ENCODE results near the gene STAG2. TPM values are rescaled to one million over a fixed set of nuclear protein-coding genes. Genes with fewer than 3 reads are reported as not detected.
"Not testable (repeated sequence)": the region's sequence is repeated elsewhere in the genome, so short reads cannot be mapped to it uniquely, and the experiment has no call there.

Gene STAG2
- total RNA-seq, 4 donors from 2014 or later = 71.4 to 93.0 (median 80.7) TPM

- TF ChIP-seq EP300 (IDR thresholded peaks at IDR 0.05) (no peak), POLR2A (IDR thresholded peaks at IDR 0.05) (no peak)
- TF ChIP-seq, protein P1, sequence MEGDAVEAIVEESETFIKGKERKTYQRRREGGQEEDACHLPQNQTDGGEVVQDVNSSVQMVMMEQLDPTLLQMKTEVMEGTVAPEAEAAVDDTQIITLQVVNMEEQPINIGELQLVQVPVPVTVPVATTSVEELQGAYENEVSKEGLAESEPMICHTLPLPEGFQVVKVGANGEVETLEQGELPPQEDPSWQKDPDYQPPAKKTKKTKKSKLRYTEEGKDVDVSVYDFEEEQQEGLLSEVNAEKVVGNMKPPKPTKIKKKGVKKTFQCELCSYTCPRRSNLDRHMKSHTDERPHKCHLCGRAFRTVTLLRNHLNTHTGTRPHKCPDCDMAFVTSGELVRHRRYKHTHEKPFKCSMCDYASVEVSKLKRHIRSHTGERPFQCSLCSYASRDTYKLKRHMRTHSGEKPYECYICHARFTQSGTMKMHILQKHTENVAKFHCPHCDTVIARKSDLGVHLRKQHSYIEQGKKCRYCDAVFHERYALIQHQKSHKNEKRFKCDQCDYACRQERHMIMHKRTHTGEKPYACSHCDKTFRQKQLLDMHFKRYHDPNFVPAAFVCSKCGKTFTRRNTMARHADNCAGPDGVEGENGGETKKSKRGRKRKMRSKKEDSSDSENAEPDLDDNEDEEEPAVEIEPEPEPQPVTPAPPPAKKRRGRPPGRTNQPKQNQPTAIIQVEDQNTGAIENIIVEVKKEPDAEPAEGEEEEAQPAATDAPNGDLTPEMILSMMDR (IDR thresholded peaks at IDR 0.05) = no peak
- Histone ChIP-seq H3K27me3 (no peaks in the 10 kb centered on the region), H3K4me3 (no peak overlapping the region), H3K4me1 (peaks cover 0 to 9% (median 0%) of the 10 kb centered on the region in 4 donors), H3K9me3 (no peaks in the 10 kb centered on the region), H3K36me3 (no peaks in the 10 kb centered on the region), H3K27ac (no peak overlapping the region)
- WGBS, 2 donors = 60 to 67% methylated on average over 1 of the region's 1 CpG
- DNase-seq (ENCODE audit: low spot score in 2 of 2) = no peak
Measured at GRCh38 chrX:124030520-124030919, 69.0 kb downstream of the STAG2 start.

DNA sequence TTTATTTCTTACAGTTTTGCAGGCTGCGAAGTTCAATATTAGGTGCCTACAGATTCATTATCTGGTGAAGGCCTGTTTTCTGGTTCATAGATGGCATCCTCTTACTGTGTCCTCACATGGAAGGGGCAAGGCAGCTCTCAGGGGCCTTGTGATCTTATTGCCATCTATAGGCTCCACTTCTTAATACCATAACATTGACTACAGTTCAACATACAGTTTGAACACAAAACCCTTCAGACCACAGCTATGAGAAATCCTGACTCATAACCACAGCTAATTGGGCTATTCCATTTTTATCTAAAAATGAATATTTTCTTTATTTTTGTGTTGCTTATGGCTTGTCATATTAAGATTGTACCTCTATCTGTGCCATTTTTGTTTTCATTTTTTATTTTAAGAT lies 72.3 kb downstream of the STAG2 start:
- no peak for DNase-seq (ENCODE audit: low spot score in 2 of 2)
- H3K27ac ChIP-seq = no peak overlapping the region
- no peaks in the 10 kb centered on the region for H3K36me3 ChIP-seq
- H3K9me3 ChIP-seq = no peaks in the 10 kb centered on the region
- H3K27me3 ChIP-seq = no peaks in the 10 kb centered on the region
- peaks cover 0 to 9% (median 0%) of the 10 kb centered on the region in 4 donors for H3K4me1 ChIP-seq
- H3K4me3 ChIP-seq = no peak overlapping the region
- 91 to 100% methylated on average over 1 of the region's 1 CpG for WGBS, 2 donors
- TF ChIP-seq EP300 (IDR thresholded peaks at IDR 0.05) = no peak
- TF ChIP-seq POLR2A (IDR thresholded peaks at IDR 0.05) = no peak
- TF ChIP-seq, protein P1 (IDR thresholded peaks at IDR 0.05) = no peak

DNA sequence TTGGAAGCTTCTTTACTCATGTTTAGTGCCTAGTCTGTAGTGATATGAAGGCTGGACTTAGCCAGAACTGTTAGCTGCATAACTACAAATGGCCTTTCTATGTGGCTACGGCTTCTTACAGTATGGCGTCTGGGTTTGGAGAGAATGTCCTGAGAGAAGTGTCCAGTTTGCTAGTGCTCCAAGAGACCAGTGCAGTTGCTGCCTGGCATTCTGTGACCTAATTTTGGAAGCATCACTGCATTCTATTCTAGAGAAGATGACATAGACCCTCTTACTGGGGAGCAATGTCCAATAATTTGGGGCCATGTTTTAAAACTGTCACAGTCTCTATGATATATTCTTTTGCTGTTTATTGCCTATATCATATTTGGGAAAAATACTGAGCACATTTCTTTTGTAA lies 74.2 kb downstream of the STAG2 start:
- Histone ChIP-seq H3K4me3 (no peak overlapping the region), H3K9me3 (no peaks in the 10 kb centered on the region), H3K4me1 (no peaks in the 10 kb centered on the region), H3K27me3 (no peaks in the 10 kb centered on the region), H3K27ac (no peak overlapping the region), H3K36me3 (no peaks in the 10 kb centered on the region)
- no peak for TF ChIP-seq POLR2A (IDR thresholded peaks at IDR 0.05)
- no peak for DNase-seq (ENCODE audit: low spot score in 2 of 2)
- WGBS, 2 donors = 83% methylated on average over 2 of the region's 2 CpGs

DNA sequence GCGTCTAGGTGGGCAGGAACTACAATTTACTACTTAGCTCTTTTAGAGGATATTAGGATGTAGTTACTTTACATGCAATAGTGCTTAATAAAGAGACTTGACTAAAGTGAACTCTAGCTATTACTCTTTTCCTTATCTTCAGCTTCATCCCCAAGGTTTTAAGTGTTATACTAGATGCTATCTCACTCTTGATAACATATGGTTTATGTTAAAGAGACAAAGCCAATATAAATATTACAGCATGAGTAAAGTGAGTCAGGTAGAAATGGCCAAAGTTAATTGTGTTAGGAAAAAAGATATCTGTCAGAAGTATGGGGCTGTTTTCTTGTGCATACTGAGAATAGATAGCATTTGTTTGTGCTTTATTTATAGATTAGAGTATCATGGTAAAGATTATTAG lies 80.5 kb downstream of the STAG2 start:
- 51 to 83% methylated on average over 1 of the region's 1 CpG for WGBS, 2 donors
- Histone ChIP-seq H3K27ac (no peak overlapping the region), H3K9me3 (no peaks in the 10 kb centered on the region), H3K4me1 (no peaks in the 10 kb centered on the region), H3K27me3 (no peaks in the 10 kb centered on the region), H3K4me3 (no peak overlapping the region), H3K36me3 (no peaks in the 10 kb centered on the region)
- DNase-seq (ENCODE audit: low spot score in 2 of 2) = no peak
- no peak for TF ChIP-seq EP300 (IDR thresholded peaks at IDR 0.05)
- TF ChIP-seq, protein P1 (IDR thresholded peaks at IDR 0.05) = no peak
- no peak for TF ChIP-seq POLR2A (IDR thresholded peaks at IDR 0.05)

GRCh38 chrX:124045109-124045508 lies 83.6 kb downstream of the STAG2 start:
- Histone ChIP-seq H3K4me1 (no peaks in the 10 kb centered on the region), H3K4me3 (no peak overlapping the region), H3K27ac (no peak overlapping the region), H3K9me3 (no peaks in the 10 kb centered on the region), H3K27me3 (no peaks in the 10 kb centered on the region), H3K36me3 (no peaks in the 10 kb centered on the region)
- no peak for DNase-seq (ENCODE audit: low spot score in 2 of 2)
- TF ChIP-seq EP300 (IDR thresholded peaks at IDR 0.05) (no peak), POLR2A (IDR thresholded peaks at IDR 0.05) (no peak)
- TF ChIP-seq, protein P1 (IDR thresholded peaks at IDR 0.05) = no peak
- WGBS, 2 donors = 74 to 90% methylated on average over 4 of the region's 4 CpGs

- not testable (repeated sequence) for DNase-seq (ENCODE audit: low spot score in 2 of 2); H3K4me3 ChIP-seq; H3K9me3 ChIP-seq; H3K4me1 ChIP-seq; H3K27ac ChIP-seq; H3K27me3 ChIP-seq
- H3K36me3 ChIP-seq = peaks cover 0 to 41% (median 0%) of the 10 kb centered on the region in 3 donors
- WGBS, 2 donors = 71 to 92% methylated on average over 2 to 6 of the region's 6 CpGs
Measured at GRCh38 chrX:124084417-124084816, 122.9 kb downstream of the STAG2 start.
